HCT116 (cell line): ENCODE measurements around the gene EXOC6B. TPM values are rescaled to one million over a fixed set of nuclear protein-coding genes. Genes with fewer than 3 reads are reported as not detected.

Source experiments
- ATAC-seq: fragments of 200-7000 bp; cut with Tn5 transposase; 2 replicates; pipeline ENCODE4 v1.9.1; 2020; ENCODE audit warnings: mild to moderate bottlenecking, moderate library complexity
- BruUV-seq: library from RNA; stranded (reverse); fragments of 400-500 nt; replicated peaks from 2 replicates; lab custom pipeline; 2021; lab: Mats Ljungman, UMichigan
- CTCF ChIA-PET: fragments of 300-600 bp; sonication (Branson Sonifier 250); formaldehyde crosslinking; loops from one replicate; lab custom pipeline; 2021; ENCODE audit warnings: antibody characterized with exemption; lab: Charles Lee
- POLR2A ChIA-PET: fragments of 300-600, 350-600 bp; sonication (Branson Sonifier 250); formaldehyde crosslinking; loops from one replicate; lab custom pipeline; 2021; ENCODE audit warnings: antibody characterized with exemption; lab: Charles Lee
- RAD21 ChIA-PET, 2 experiments: fragments of 300-600 bp; sonication (Branson Sonifier 250); formaldehyde crosslinking; loops; one replicate each; lab custom pipeline; 2023; ENCODE audit warnings: low total read pairs in 2 of 2; ENCODE audit not compliant: uncharacterized antibody in 2 of 2, unreplicated experiment in 2 of 2, low non-redundant PET in 1 of 2; lab: Charles Lee
- DNase-seq: peaks from one replicate; pipeline ENCODE4 v3.0.0-alpha.2; 2010; ENCODE audit warnings: low read depth, low spot score
- H2AFZ ChIP-seq: fragments of 200-600 bp; shearing (Covaris generic), sonication (generic); 2 replicates; pipeline ENCODE4 v1.6.1; 2017; ENCODE audit warnings: low read depth, mixed run types, mixed read lengths, antibody characterized with exemption, low read length; ENCODE audit not compliant: poor library complexity, severe bottlenecking
- H3K27ac ChIP-seq: 2 replicates; pipeline ENCODE4 v1.5.1; 2012; ENCODE audit warnings: low read depth, low read length
- H3K27me3 ChIP-seq: fragments of 200-600 bp; sonication (generic); 2 replicates; pipeline ENCODE4 v1.6.1; 2016; ENCODE audit warnings: mixed run types, low read length, mixed read lengths; ENCODE audit not compliant: insufficient read depth
- H3K36me3 ChIP-seq, 2 experiments: fragments of 200-500 bp in 1 of 2; fragments of 200-600 bp in 1 of 2; sonication (Bioruptor generic) in 1 of 2; sonication (generic) in 1 of 2; 2 replicates each; pipeline versions ENCODE4 v1.5.1 to v1.6.1; 2014 to 2016; ENCODE audit warnings: low read length in 2 of 2, inconsistent platforms in 1 of 2, mixed read lengths in 1 of 2, mixed run types in 1 of 2; ENCODE audit not compliant: insufficient read depth in 2 of 2, control insufficient read depth in 1 of 2
- H3K4me1 ChIP-seq, 2 experiments: fragments of 200-600 bp in 1 of 2; sonication (generic) in 1 of 2; 2 replicates each; pipeline versions ENCODE4 v1.5.1 to v1.6.1; 2012 to 2017; ENCODE audit warnings: low read length in 2 of 2, inconsistent platforms in 1 of 2, mild to moderate bottlenecking in 1 of 2, mixed read lengths in 1 of 2, mixed run types in 1 of 2, moderate library complexity in 1 of 2; ENCODE audit not compliant: insufficient read depth in 2 of 2, control insufficient read depth in 1 of 2
- H3K4me2 ChIP-seq: fragments of 200-600 bp; sonication (generic); 2 replicates; pipeline ENCODE4 v1.6.1; 2017; ENCODE audit warnings: mixed run types, low read length, mixed read lengths
- H3K4me3 ChIP-seq, 2 experiments: fragments of 200-600 bp in 1 of 2; sonication (generic) in 1 of 2; replicated peaks in 1 of 2; 2 replicates each; pipeline ENCODE4 v1.5.1; 2011 to 2016; ENCODE audit warnings: low read length in 2 of 2, control low read depth in 1 of 2, low read depth in 1 of 2, mild to moderate bottlenecking in 1 of 2, mixed read lengths in 1 of 2, mixed run types in 1 of 2
- H3K79me2 ChIP-seq: fragments of 200-600 bp; sonication (generic); 2 replicates; pipeline ENCODE4 v1.6.1; 2017; ENCODE audit warnings: mild to moderate bottlenecking, mixed run types, low read length, moderate library complexity, mixed read lengths; ENCODE audit not compliant: insufficient read depth
- H3K9ac ChIP-seq: fragments of 200-600 bp; sonication (generic); 2 replicates; pipeline ENCODE4 v1.6.1; 2016; ENCODE audit warnings: low read length, mixed read lengths
- H3K9me2 ChIP-seq: fragments of 200-600 bp; sonication (generic), shearing (Covaris generic); 2 replicates; pipeline ENCODE4 v1.6.1; 2017; ENCODE audit warnings: mixed run types, mild to moderate bottlenecking, moderate library complexity; ENCODE audit not compliant: insufficient read depth
- H3K9me3 ChIP-seq, 2 experiments: fragments of 200-500 bp in 1 of 2; fragments of 200-600 bp in 1 of 2; sonication (Bioruptor generic) in 1 of 2; sonication (generic) in 1 of 2; 2 replicates each; pipeline ENCODE4 v1.6.1; 2014 to 2017; ENCODE audit warnings: low read length in 2 of 2, mixed read lengths in 2 of 2, inconsistent platforms in 1 of 2, low read depth in 1 of 2, mild to moderate bottlenecking in 1 of 2, mixed run types in 1 of 2, moderate library complexity in 1 of 2; ENCODE audit not compliant: control insufficient read depth in 1 of 2, insufficient read depth in 1 of 2
- H4K20me1 ChIP-seq: fragments of 200-600 bp; sonication (generic), shearing (Covaris generic); 2 replicates; pipeline ENCODE4 v1.6.1; 2017; ENCODE audit warnings: mixed run types, mild to moderate bottlenecking, moderate library complexity; ENCODE audit not compliant: insufficient read depth
- CEBPB ChIP-seq: IDR thresholded peaks from 2 replicates; pipeline ENCODE4 v1.6.1; 2012; ENCODE audit warnings: low read depth
- CTCF ChIP-seq, 3 experiments: fragments of 200-600 bp in 1 of 3; sonication (generic) in 1 of 3; IDR thresholded peaks in 2 of 3; conservative IDR thresholded peaks in 1 of 3; 2 replicates each; pipeline ENCODE4 v1.5.1; 2012 to 2017; ENCODE audit warnings: low read depth in 2 of 3, low read length in 2 of 3, antibody characterized with exemption in 1 of 3, borderline replicate concordance in 1 of 3, control low read depth in 1 of 3, mild to moderate bottlenecking in 1 of 3, mixed read lengths in 1 of 3, mixed run types in 1 of 3, moderate library complexity in 1 of 3; ENCODE audit not compliant: insufficient read depth in 1 of 3
- EGR1 ChIP-seq: IDR thresholded peaks from 2 replicates; pipeline ENCODE4 v1.6.1; 2012; ENCODE audit warnings: low read depth
- ELF1 ChIP-seq: IDR thresholded peaks from 2 replicates; pipeline ENCODE4 v1.6.1; 2012; ENCODE audit warnings: low read depth, borderline replicate concordance
- EZH2 ChIP-seq: fragments of 200-600 bp; sonication (generic); IDR thresholded peaks from 2 replicates; pipeline ENCODE4 v1.6.1; 2017; ENCODE audit warnings: antibody characterized with exemption, mixed run types
- EZH2phosphoT487 ChIP-seq: fragments of 200-600 bp; IDR thresholded peaks from 2 replicates; pipeline ENCODE4 v1.6.1; 2018; ENCODE audit warnings: antibody characterized with exemption, borderline replicate concordance
- FOSL1 ChIP-seq: IDR thresholded peaks from 2 replicates; pipeline ENCODE4 v1.6.1; 2012; ENCODE audit warnings: low read depth
- JUND ChIP-seq: IDR thresholded peaks from 2 replicates; pipeline ENCODE4 v1.6.1; 2012
- MAX ChIP-seq: IDR thresholded peaks from 2 replicates; pipeline ENCODE4 v1.6.1; 2012
- POLR2AphosphoS5 ChIP-seq: IDR thresholded peaks from 2 replicates; pipeline ENCODE4 v1.6.1; 2011; ENCODE audit warnings: mild to moderate bottlenecking, low read depth, low read length, moderate library complexity
- RAD21 ChIP-seq: IDR thresholded peaks from 2 replicates; pipeline ENCODE4 v1.6.1; 2012; ENCODE audit warnings: low read depth, mild to moderate bottlenecking
- REST ChIP-seq: IDR thresholded peaks from 2 replicates; pipeline ENCODE4 v1.6.1; 2012; ENCODE audit warnings: low read depth
- SP1 ChIP-seq: IDR thresholded peaks from 2 replicates; pipeline ENCODE4 v1.6.1; 2012; ENCODE audit warnings: low read depth
- SRF ChIP-seq: IDR thresholded peaks from 2 replicates; pipeline ENCODE4 v1.6.1; 2012; ENCODE audit warnings: low read depth
- TCF7L2 ChIP-seq: IDR thresholded peaks from 2 replicates; pipeline ENCODE4 v1.7.0; 2011; ENCODE audit warnings: borderline replicate concordance, inconsistent platforms; ENCODE audit not compliant: insufficient read depth, insufficient read length; ENCODE audit errors: extremely low read depth
- YY1 ChIP-seq: IDR thresholded peaks from 2 replicates; pipeline ENCODE4 v1.6.1; 2011; ENCODE audit warnings: low read length, low read depth, moderate library complexity, mild to moderate bottlenecking; ENCODE audit not compliant: insufficient replicate concordance; ENCODE audit errors: extremely low read depth
- ZFX ChIP-seq: fragments of 450-650 bp; IDR thresholded peaks from 2 replicates; pipeline ENCODE4 v1.6.1; 2017
- ZNF274 ChIP-seq: fragments of 200-500 bp; sonication (Bioruptor generic); IDR thresholded peaks from 2 replicates; pipeline ENCODE4 v1.6.1; 2014; ENCODE audit warnings: mild to moderate bottlenecking, low read depth, low read length, inconsistent platforms
- intact Hi-C: fragments of 100-400 bp; cut with micrococcal nuclease; formaldehyde crosslinking; loops from 2 replicates; pipeline ENCODE4 v1.10.0; 2022
- total RNA-seq: library from RNA; stranded (reverse); gene quantifications from one replicate; pipeline ENCODE4 v1.2.1, GENCODE V29; 2021; ENCODE audit not compliant: unreplicated experiment

The EXOC6B gene
- total RNA-seq, 1 experiment from 2014 or later, result 25.4 TPM

- DNase-seq, result no peak
- H3K4me3 ChIP-seq, result no peak overlapping the region
- H3K27ac ChIP-seq, result no peak overlapping the region
- POLR2A ChIA-PET, result no interaction called here
- no peaks in the 10 kb centered on the region for H3K27me3 ChIP-seq
- RAD21 ChIA-PET, result no interaction called here
- ATAC-seq, result no peak
- CTCF ChIA-PET, result no interaction called here
- no peak overlapping the region for H3K9ac ChIP-seq
- TF ChIP-seq TCF7L2, result no peak
- no peak for TF ChIP-seq EGR1
- TF ChIP-seq YY1, result no peak
- no peak for TF ChIP-seq CEBPB
- no peak for TF ChIP-seq EZH2phosphoT487
- no peak for TF ChIP-seq SP1
- no peak for TF ChIP-seq SRF
- TF ChIP-seq FOSL1, result no peak
- TF ChIP-seq REST, result no peak
- TF ChIP-seq EZH2, result no peak
- TF ChIP-seq ZNF274, result no peak
- no peak for TF ChIP-seq ELF1
- TF ChIP-seq RAD21, result no peak
- no peak for TF ChIP-seq CTCF (IDR thresholded peaks at IDR 0.05 in 2 of 3, conservative IDR thresholded peaks at IDR 0.05 in 1 of 3; ENCODE audit: borderline replicate concordance in 1 of 3, insufficient read depth in 1 of 3, low read depth in 2 of 3, low read length in 2 of 3)
- TF ChIP-seq ZFX, result no peak
- no peak for TF ChIP-seq MAX
- TF ChIP-seq POLR2AphosphoS5, result no peak
- no peak for TF ChIP-seq JUND
- H3K79me2 ChIP-seq, result no peaks in the 10 kb centered on the region
- BruUV-seq, result no TSS peak
- intact Hi-C loops, result no loop called here
- no peak overlapping the region for H3K4me2 ChIP-seq
- H4K20me1 ChIP-seq, result no peaks in the 10 kb centered on the region
- no peaks in the 10 kb centered on the region for H3K36me3 ChIP-seq
- H2AFZ ChIP-seq, result no peak overlapping the region
- no peaks in the 10 kb centered on the region for H3K9me2 ChIP-seq
- H3K9me3 ChIP-seq, result no peaks in the 10 kb centered on the region
- H3K4me1 ChIP-seq, result no peaks in the 10 kb centered on the region
These were observed 371.6 kb downstream of the EXOC6B start for GRCh38 chr2:72454189-72454588.
